ENCODE measurements around the gene KCNN3. TPM values are rescaled to one million over a fixed set of nuclear protein-coding genes. Genes with fewer than 3 reads are reported as not detected.

The KCNN3 gene
- total and polyA plus RNA-seq, 2 of the 8 experiments (the other 6 are each of a cell fraction or from before 2014, with no cell fraction given), result 2.8 to 3.7 TPM

DNA sequence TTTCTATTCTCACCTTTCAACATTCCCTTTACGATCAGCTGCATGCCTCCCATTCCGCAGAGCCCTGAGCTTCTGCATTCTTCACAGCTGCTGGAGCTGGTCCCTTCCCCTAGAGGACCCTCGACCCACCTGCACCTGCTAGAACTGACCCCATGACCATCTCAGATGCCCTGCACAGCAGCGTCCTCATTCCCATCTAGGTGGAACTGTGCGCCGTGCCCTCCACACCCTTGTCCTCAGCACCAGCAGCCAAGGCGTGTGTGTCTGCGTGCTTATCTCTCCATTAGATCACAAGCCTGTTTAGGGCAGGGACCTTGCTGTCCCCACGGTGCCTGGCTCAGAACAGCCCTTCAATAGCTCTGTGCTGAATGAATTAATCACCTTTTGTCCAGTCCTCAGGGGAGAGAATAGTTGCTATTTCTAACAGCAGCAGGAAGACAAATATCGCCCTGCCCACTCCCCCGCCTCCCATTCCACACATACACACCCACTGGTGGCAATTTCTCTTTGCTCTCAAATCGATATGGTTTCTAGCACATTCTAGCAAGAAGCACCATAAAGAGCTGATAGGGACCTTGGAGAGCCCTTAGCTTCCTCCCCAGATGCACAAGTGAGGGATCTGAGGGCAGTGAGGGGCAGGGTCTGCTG lies 61.7 kb downstream of the KCNN3 start:
- H2BK12ac ChIP-seq (ENCODE audit: low read depth, low read length), result no peak overlapping the region
- CTCF ChIA-PET (ENCODE audit: partially characterized antibody), result interaction anchor here (0.8 to 4.0 kb wide), 13 partner anchors 8 to 136 kb away, joined by 3 to 22 read pairs (median 5); no protein-coding TSS in a partner anchor
- no peak overlapping the region for H2BK5ac ChIP-seq (ENCODE audit: low read depth, low read length)
- H3K79me2 ChIP-seq (ENCODE audit: control insufficient read depth in 1 of 2, insufficient read depth in 2 of 2, low read length in 2 of 2), result no peaks in the 10 kb centered on the region
- H3K4ac ChIP-seq (replicated peaks; ENCODE audit: insufficient read length, low read depth, low read length), result no peak overlapping the region
- TF ChIP-seq JUN (IDR thresholded peaks at IDR 0.05; ENCODE audit: low read depth, low read length), result no peak
- TF ChIP-seq TEAD4 (IDR thresholded peaks at IDR 0.05; ENCODE audit: low read depth, low read length), result peak; percentile 70
- 0 out of 2 replicates have a peak, but pooled peaks have one; percentile 45 for TF ChIP-seq TCF12 (IDR thresholded peaks at IDR 0.05; ENCODE audit: low read depth, low read length)
- no peak for TF ChIP-seq NANOG (IDR thresholded peaks at IDR 0.05; ENCODE audit: insufficient read depth, low read depth, low read length, poor library complexity, severe bottlenecking)
- no peak for TF ChIP-seq CBX5 (IDR thresholded peaks at IDR 0.05; ENCODE audit: low read depth, low read length)
- TF ChIP-seq, protein P1, sequence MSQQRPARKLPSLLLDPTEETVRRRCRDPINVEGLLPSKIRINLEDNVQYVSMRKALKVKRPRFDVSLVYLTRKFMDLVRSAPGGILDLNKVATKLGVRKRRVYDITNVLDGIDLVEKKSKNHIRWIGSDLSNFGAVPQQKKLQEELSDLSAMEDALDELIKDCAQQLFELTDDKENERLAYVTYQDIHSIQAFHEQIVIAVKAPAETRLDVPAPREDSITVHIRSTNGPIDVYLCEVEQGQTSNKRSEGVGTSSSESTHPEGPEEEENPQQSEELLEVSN (IDR thresholded peaks at IDR 0.05), result no peak
- TF ChIP-seq RXRA (IDR thresholded peaks at IDR 0.05; ENCODE audit: insufficient read depth, low read depth, low read length), result no peak
- TF ChIP-seq SP4 (IDR thresholded peaks at IDR 0.05; ENCODE audit: low read length), result no peak
- FAIRE-seq (no peak), DNase-seq (ENCODE audit: low read depth in 1 of 2, low spot score in 2 of 2) (no peak)
- H4K91ac ChIP-seq (replicated peaks; ENCODE audit: insufficient read length, low read length), result no peak overlapping the region
- H3K9me3 ChIP-seq (ENCODE audit: insufficient read depth in 2 of 2, low read depth in 1 of 2, low read length in 1 of 2), result no peaks in the 10 kb centered on the region
- no peak overlapping the region for H3K18ac ChIP-seq (ENCODE audit: extremely low read depth, low read length)
- no peak overlapping the region for H3K4me3 ChIP-seq (ENCODE audit: extremely low read depth in 1 of 4, insufficient read depth in 2 of 4, low read depth in 3 of 4, low read length in 4 of 4)
- no peak overlapping the region for H3K4me2 ChIP-seq (ENCODE audit: insufficient read depth in 1 of 2, low read depth in 2 of 2, low read length in 2 of 2)
- no peak overlapping the region for H2AK5ac ChIP-seq (ENCODE audit: low read depth, low read length)
- H3K36me3 ChIP-seq (ENCODE audit: control insufficient read depth in 2 of 4, insufficient read depth in 4 of 4, low read length in 3 of 4), result no peaks in the 10 kb centered on the region
- POLR2A ChIA-PET (ENCODE audit: partially characterized antibody), result interaction anchor here (2.1 kb wide), 1 partner anchor 18 kb away, joined by 5 read pairs; no protein-coding TSS in a partner anchor
- 80% methylated on average over 12 of the region's 12 CpGs; no CpG with 5 or more reads in 1 of the 2 experiments for WGBS, 2 experiments (ENCODE audit: extremely low coverage in 1 of 2, insufficient coverage in 1 of 2, insufficient read length in 1 of 2, insufficient replicate concordance in 2 of 2, low coverage in 1 of 2, low lambda C conversion rate in 2 of 2, missing lambda C conversion rate in 1 of 2)
- no peak overlapping the region for H3K14ac ChIP-seq (ENCODE audit: insufficient read length)
- H3K23ac ChIP-seq (ENCODE audit: insufficient read length), result no peak overlapping the region
- no peaks in the 10 kb centered on the region for H3K79me1 ChIP-seq (ENCODE audit: low read depth, low read length)
- no peak overlapping the region for H3K9ac ChIP-seq (replicated peaks in 1 of 4; ENCODE audit: extremely low read depth in 1 of 4, low read depth in 3 of 4, low read length in 3 of 4)
- no peak overlapping the region for H2BK15ac ChIP-seq (ENCODE audit: low read length)
- H3K23me2 ChIP-seq (ENCODE audit: low read depth, low read length), result no peaks in the 10 kb centered on the region
- H2AFZ ChIP-seq (ENCODE audit: low read length), result no peak overlapping the region
- no peaks in the 10 kb centered on the region for H4K20me1 ChIP-seq (replicated peaks in 1 of 2; ENCODE audit: control insufficient read depth in 1 of 2, insufficient read depth in 2 of 2, low read length in 2 of 2)
- H3K56ac ChIP-seq (replicated peaks; ENCODE audit: insufficient read length, low read depth, low read length), result no peak overlapping the region
- no peak overlapping the region for H2BK120ac ChIP-seq (replicated peaks; ENCODE audit: low read depth, low read length)
- no peak overlapping the region for H2BK20ac ChIP-seq (ENCODE audit: low read length)
- H4K5ac ChIP-seq (ENCODE audit: insufficient read length, low read depth, low read length), result no peak overlapping the region
- 0 out of 7 replicates have a peak, but pooled peaks cover 0 to 2% (median 0%) of the 10 kb centered on the region in 4 experiments for H3K27me3 ChIP-seq (replicated peaks in 1 of 4; ENCODE audit: control insufficient read depth in 3 of 4, extremely low read depth in 1 of 4, insufficient read depth in 3 of 4, low read length in 3 of 4)
- no peak overlapping the region for H4K8ac ChIP-seq (ENCODE audit: extremely low read depth, insufficient read depth, low read length)
- H3K4me1 ChIP-seq (replicated peaks in 1 of 4; ENCODE audit: control insufficient read depth in 3 of 4, insufficient read depth in 4 of 4, low read length in 3 of 4), result peaks cover 0 to 14% (median 9%) of the 10 kb centered on the region in 4 experiments; a peak in 5 of 7 replicates
- no peak overlapping the region for H3K27ac ChIP-seq (ENCODE audit: low read depth, low read length)
